Lower leg skin (tissue), 3 donors: ENCODE measurements around the gene TFPI.

Source experiments
- CTCF ChIP-seq, 3 donors: fragments of 450-650 bp; IDR thresholded peaks; one replicate each; pipeline ENCODE4 v1.5.1; 2016; ENCODE audit warnings: antibody characterized with exemption in 3 of 3, mild to moderate bottlenecking in 3 of 3, moderate library complexity in 2 of 3
- POLR2A ChIP-seq, 2 donors: fragments of 450-650 bp; IDR thresholded peaks; one replicate each; pipeline ENCODE4 v1.6.1; 2016 to 2017; ENCODE audit warnings: antibody characterized with exemption in 2 of 2, mild to moderate bottlenecking in 1 of 2, moderate library complexity in 1 of 2

GRCh38 chr2:187594801-187595200 is 40.6 kb upstream of the TFPI start:
- no peak for TF ChIP-seq POLR2A (IDR thresholded peaks at IDR 0.05)
- no peak for TF ChIP-seq CTCF (IDR thresholded peaks at IDR 0.05)
